Hematopoietic multipotent progenitor cell treated with erythropoietin and hydrocortisone succinate and interleukin-3 and kit ligand, for 17 days (in vitro differentiated cells): ENCODE measurements around the gene CTDP1.
"Not testable (repeated sequence)": the region's sequence is repeated elsewhere in the genome, so short reads cannot be mapped to it uniquely, and the experiment has no call there.

ENCODE experiments used
- DNase-seq: peaks from one replicate; pipeline ENCODE4 v3.0.0-alpha.2; 2015; ENCODE audit warnings: low spot score

CTDP1 gene

DNA sequence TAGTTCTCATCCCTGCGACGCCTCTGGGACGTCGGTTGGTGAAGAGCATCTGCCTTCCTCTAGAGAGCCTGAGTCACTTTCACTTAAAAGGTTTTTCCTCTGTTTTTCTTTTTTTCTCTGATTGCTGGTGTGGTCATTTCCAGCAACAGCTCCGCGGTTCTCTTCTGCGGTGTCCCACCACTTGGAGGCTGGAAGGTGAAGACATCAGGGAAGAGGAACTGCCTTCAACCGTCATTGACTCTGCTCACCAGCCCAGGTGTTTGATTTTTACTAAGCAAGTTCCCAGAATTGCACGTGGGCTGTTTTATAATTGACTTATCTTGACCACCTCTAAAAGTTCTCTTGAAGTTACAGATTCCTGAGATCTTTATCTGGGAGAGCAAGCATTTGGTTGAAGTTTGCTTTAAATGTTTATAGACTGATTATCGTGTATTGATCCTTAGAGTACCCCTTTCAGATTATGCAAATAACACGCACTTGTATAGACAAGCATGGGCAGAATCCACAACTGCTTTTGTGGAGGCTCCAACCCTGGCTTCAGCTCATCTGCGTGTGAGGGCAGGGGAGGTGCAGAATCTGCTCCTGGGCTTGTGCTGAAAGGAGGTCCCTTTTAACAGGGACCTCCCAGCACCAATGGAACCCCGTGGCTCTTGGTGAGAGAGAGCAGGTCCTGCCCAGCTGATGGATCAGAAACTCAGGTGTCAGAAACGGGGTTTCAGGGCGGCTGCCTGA, 3.5 kb downstream of the CTDP1 start:
- DNase-seq: no peak

DNA sequence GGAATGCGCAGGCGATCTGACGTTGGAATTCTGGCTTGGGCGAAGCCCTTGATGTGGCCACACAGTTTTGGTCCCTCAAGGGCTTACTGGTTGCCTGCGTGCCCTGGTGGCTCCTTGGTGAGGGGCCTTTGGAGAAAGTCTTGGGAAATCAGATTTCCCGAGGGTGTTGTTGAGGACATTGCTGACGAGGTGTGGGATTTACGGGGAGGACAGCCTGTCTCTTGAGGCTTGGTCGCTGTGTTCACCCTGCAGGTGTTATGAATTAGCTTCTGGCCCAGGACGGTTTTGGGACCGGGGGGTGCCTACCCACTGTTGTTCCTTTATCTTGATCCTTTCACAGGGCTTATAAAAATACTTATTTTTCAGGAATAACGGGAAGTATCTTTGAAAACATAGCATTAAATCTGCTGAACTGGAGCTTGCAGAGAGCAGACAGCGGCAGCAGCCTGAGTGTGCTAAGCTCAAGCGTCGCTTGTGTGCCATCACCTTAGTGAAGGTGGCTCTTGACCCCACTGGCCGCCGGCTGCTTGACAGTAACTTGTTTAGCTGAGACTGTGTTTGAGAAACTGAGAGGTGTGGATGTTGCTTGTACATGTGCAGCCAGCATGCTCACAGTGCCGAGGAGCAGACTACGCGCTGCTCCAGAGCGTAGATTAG, 4.2 kb downstream of the CTDP1 start:
- no peak for DNase-seq

DNA sequence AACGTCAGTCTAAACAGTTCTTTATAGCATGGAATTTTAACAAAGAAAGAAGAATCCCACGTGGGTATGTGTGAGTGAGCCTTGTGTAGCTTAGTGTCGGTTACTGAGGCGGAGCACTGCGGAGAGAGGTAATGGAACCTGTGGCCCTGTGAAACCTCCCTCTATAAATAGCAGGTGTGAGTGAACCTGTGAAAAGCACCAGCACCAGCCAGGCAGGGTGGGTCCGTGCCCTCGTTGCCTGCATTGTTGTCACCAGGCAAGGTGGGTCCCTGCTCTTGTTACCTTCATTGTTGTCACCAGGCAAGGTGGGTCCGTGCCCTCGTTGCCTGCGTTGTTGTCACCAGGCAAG, 4.7 kb downstream of the CTDP1 start:
- DNase-seq: no peak

DNA sequence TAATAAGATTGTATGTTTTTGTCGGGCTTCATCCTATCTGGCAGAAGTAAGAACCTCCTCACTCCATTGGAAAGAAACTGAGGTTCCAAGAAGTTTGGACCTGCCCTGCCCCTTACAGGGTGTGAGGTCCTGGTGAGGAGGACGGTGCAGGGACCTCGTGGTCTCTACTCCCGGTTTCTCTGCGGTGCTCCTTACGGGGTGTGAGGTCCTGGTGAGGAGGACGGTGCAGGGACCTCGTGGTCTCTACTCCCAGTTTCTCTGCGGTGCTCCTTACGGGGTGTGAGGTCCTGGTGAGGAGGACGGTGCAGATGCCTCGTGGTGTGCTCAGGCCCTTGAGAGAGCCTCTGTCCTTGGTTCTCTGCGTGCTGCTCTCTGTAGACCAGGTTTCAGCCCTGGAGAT, 5.2 kb downstream of the CTDP1 start:
- DNase-seq: no peak

DNA sequence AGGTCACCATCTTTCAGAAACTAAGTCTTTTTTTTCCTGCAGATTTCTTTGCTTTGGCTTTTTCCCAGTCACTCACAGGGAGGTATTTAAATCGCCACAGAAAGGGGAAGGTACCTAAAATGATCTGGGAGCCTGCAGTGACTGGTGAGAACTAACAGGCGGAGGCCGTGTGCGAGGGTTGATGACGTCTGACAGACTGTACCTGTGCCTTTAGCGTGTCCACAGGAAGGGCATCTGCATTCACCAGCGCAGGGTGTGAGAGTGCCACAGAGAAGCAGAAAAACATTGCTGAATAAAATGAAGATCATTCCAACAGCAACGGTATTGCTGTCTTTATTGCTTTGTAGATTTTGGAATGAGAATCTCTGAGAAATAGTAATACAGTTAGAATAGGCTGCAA, 5.7 kb downstream of the CTDP1 start:
- no peak for DNase-seq

DNA sequence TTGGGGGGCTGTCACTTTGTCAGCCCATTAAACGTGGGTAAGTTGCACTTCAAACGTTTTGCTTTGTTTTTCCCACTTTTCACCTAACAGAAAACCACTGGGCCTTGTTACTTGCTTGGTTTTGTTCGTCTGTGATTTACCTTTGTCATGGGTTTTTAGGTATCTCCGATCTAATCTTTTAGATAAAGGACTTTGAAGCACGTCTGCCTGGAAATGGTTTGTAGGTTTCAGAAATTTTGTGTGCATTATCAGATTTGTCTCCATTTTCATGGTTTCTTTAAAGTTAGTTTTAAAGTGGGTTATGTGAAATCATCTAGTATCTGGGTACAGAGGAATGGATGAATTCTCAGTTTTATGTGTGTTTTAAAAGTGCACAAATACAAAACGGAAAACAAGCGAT, 6.4 kb downstream of the CTDP1 start:
- no peak for DNase-seq

DNA sequence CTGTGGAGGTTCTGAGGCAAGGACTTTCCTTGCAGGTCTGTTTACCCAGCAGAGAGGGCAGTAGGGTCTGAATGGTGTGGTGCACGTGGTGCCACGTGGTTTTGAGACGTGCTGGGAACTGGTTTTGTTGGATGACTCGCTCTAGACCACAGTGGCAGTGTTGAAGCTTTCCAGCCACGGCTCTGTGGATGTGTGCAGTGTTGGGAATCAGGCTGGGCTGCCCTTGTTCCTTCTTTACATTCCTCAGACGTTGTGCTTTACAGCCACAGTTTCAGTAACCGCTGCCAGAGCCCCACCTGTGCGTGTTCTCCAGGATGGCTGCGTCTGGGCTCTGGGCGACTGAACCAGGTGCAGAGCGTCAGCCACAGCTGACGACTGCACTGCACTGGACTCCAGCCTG, 8.2 kb downstream of the CTDP1 start:
- DNase-seq: no peak

DNA sequence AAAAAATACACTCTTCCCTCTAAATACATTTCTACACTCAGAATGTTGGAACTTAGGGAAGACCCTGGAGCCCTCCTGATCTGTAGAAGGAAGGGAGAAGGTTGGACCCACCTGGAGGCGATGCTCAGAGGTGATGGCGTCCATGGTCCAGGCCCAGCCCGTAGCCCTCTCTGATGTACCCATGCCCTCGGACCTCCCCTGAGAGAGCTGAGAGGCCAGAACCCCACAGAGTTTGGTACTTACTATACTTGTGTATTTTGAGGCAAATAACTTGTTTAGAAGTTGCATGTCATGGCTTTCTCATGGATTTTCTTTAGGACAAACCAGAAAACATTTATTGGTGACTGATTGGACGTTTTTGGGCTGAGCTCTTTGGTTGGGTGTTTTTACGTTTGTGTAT, 10.5 kb downstream of the CTDP1 start:
- no peak for DNase-seq

DNA sequence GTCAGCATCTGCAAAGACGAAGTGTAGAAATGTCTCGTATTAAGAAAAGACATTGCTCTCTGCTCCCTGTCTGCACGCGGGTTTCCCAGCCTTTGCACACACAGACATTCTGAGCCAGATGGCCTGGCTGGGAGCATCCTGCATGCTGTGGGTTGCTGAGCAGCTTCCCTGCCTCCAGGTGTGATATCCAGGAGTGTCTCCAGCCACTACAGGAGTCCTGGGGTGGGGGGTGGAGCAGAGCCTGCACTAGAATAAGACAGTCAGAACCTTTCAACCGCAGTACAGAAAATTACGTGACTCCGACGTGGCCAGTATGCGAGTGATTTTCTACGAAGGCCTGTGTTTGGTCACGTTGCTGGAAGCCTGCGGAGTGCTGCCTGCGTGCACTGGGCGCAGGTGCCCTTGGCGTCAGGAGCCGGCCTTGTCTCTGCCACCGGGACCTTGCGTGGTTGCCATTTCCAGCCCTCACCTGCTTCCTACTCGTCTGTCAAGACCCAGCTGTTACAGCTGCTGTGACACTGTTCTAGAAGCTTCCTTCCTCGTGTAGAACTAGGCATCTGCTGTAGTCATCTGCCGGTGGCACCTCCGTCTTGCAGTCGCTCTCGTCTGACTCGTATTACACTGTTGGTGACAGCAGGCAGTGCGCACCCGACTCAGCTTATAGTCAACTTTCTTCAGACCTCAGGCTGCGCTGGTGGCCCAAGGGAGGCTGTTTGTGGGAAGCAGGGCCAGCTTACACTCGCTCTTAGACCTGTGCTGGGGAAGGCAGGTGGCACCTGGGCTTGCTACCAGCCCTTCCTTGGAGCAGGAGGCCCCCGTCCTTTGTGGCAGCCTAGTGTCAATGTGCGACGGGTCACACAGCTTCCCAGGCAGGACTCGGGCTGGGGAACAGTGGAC, 11.2 kb downstream of the CTDP1 start:
- DNase-seq: no peak

DNA sequence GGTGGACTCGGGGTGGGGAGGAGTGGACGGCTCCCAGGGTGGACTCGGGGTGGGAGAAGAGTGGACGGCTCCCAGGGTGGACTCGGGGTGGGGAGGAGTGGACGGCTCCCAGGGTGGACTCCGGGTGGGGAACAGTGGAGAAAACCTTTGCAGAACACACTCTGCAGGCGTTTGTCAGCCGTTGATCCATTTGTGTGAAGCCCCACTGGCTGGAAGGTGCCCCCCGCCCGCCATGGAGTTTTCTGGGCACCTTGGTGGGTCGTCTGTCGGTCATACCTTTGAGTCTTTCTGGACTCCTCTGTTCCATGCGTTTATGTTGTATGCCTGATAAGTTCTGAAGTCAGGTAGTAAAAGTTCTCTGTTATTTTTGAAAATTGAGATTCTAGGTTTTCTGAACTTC, 12.5 kb downstream of the CTDP1 start:
- no peak for DNase-seq

DNA sequence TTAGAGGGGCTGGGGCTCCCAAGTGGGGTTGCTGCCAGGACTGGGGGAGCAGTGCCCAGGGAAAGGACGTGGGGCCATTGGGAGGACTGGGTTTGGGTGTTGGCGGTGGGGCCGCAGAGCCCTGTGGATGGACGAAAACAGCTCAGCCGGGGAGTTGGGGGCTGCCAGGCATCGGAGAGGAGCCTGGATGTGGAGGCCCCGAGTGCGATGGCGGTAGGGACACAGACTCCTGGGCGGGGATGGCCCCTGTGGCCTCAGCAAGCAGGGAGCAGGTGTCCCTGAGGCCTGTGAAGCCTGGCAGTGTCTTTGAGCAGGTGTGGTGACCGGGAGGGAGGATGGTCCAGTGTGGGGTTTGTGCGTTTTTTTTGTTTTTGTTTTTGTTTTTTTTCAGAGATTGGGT, 13.3 kb downstream of the CTDP1 start:
- no peak for DNase-seq

DNA sequence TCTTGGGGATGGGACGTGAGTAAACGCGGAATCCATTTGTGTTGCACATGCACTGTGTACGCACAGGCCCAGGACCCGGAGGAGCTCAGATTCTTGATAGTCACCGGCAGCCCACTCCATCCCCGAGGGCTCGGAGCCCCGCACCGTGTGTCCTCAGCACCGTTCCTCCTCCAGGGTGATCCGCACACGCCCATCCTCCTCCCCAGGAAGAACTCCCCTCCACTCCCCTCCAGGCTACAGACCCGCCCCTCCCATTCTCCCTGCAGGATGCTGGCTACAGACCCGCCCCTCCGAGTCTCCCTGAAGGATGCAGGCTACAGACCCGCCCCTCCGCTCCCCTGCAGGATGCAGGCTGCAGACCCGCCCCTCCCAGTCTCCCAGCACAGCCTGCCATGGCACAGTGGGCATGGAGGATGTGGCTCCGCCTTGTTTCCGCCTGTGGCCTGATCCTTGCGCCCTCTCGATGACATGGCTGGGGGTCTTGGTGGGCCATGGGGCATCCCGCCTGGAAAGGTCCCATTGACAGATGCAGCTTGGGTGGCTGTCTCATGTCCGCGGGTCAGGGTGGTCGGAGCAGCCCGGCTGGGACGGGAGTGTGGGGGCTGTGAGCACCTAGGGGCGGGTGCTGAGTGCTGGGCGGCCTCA, 14.1 kb downstream of the CTDP1 start:
- DNase-seq: no peak

DNA sequence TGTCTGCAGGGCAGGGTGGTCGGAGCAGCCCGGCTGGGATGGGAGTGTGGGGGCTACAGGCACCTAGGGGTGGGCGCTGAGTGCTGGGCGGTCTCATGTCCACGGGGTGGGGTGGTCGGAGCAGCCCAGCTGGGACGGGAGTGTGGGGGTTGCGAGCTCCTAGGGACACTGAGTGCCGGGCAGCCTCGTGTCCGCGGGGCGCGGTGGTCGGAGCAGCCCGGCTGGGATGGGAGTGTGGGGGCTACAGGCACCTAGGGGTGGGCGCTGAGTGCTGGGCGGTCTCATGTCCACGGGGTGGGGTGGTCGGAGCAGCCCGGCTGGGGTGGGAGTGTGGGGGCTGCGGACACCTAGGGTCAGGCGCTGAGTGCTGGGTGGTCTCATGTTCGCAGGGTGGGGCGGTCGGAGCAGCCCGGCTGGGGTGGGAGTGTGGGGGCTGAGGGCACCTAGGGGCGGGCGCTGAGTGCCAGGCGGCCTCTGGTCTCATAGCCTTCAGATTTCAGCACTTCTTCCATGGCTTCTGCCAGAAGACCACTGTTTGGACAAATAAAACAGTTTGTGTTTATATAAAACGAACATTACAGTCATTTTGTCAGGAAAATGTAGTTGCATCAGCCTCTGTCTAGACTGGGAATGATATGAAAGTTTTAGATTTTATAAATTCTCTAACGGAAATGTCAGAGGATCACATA, 14.7 kb downstream of the CTDP1 start:
- not testable (repeated sequence) for DNase-seq

DNA sequence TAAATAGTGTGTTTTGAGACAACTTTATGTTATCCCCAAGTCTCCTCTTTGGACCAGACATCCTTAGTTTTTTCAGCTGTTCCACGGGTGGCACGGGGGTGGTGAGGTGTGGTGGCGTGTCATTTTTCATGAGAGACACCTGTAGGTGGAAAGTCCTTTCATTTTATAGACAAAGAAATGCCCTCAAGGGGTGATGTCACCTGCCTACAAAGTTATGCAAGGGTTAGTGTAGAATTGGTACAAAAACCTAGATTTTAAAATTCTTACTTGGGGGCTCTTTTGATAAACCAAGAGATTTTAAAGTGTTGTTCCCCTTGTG, 15.3 kb downstream of the CTDP1 start:
- no peak for DNase-seq

DNA sequence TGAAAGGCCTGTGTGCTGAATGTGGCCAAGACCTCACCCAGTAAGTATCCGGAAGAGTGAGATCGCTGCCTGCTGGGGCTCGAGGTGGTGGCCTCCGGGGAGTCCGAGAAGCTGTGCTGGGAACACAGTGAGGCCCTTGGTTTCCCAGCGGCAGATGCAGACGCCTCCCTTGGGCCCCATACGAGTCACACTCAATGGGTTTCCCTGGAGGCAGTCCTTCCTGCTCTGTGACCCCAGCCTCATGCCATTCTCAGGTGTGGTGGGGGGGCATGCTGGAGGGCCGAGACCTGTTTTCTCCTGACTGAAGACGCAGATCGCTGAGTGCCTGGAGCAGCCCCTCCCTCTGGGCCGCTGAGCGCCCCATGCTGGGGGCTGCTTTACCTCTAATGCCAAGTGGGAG, 15.7 kb downstream of the CTDP1 start:
- no peak for DNase-seq

DNA sequence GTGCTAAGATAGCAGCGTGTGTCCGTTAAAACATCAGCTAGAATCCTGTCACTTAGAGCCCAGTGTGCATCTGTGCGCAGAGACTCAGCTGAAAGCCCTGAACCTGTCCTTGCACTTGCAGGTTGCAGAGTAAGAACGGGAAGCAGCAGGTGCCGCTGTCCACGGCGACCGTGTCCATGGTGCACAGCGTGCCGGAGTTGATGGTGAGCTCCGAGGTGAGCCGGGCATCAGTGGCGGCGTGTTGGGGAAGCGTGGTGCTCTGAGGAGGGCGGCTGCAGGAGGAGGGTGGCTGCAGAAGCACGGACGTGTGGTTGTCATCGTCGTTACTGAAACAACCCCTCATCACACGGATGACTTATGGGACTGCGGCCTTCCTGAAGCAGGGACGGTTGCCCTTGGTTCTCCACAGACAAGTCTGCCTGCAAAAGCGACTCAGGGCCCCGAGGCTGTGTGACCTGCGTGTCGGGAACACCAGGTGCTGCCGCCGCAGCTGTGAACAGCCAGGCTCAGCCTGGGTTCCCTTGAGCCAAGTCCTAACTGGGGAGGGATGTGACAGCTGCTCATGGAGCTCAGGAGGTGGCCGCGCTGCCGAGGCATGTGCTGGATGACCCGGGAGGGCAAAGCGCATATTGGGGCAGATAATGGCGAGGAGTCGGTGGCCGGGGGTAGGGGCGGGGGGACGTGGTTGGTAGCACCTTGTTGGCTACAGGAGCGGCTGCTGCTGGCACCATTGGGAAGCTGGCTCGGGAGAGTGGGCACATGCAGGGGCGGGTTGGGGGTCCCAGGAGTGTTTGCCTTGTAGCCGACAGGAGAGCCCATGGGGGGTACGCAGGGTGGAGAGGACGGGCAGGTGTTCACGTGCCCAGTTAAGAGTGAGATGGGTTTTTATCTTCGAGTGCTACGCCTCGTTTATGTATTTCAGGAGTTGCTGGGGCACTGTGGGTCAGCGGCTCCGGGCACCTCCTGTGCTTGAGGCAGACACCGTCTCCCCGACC, 16.6 kb downstream of the CTDP1 start:
- DNase-seq: no peak

DNA sequence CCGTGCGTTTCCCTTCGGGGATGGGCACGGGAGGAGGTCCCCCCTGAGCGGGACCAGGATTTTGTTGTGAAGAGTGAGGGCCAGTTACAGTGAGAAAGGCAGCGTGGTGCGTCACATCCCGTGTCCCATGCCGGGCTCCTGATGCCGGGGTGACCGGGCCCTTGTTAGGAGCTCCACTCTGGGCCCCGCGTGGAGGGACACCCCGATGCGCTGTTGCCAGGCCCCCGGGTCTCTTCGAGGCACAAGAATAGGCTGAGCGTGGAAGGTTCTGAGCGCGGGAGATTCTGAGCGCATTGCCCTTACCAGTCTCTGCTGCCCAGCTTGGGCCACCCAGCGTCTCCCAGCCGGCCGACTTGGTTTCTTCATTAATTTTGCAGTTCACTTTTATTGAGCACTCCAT, 17.6 kb downstream of the CTDP1 start:
- DNase-seq: no peak

DNA sequence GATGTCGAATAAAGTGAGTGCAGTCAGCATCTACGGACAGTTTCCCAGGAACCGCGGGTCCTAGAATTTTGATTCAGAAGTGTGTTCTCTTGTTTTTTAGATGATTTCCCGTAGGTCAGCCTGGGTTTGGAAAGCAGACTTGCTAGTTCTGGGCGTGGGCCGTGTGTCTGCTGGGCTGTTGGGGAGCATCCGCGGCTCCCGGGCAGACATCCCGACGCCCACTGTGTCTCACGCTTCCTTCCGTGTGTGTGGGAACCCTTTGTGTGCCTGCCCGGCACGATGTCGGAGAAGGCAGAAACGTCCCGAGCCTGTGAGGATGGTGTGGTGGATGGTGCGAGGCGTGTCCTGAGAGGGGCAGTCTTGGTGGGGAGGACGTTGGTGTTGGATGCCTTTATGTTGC, 18.4 kb downstream of the CTDP1 start:
- DNase-seq: no peak

DNA sequence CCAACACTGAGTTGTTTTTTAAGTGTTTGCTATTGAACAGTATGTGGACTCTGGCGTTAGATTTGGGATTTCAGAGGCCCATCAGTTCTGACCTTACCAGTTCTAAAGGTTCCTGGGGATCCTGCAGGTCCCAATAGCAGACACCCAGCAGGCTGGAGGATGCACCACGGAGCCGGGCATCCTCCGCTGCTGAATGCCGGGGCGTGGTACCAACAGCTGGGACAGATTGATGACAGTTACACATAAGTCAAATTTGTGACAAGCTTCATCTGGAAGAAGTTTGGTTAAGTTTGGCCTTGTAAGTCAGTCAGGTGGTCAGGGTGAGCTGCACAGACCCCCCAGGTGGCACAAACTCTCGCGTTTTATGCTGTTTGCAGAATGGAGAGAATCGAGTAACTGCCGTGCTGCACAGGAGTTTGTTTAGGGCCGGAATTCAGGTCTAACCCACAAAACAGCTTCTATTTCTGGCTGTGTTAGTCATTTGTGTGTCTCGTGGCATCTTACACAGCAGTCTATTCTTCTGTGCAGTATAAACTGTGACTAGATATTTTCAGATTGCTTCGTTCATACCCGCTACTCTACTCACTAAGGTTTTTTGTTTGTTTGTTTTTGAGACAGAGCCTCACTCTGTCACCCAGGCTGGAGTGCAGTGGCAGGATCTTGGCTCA, 19.2 kb downstream of the CTDP1 start:
- no peak for DNase-seq

DNA sequence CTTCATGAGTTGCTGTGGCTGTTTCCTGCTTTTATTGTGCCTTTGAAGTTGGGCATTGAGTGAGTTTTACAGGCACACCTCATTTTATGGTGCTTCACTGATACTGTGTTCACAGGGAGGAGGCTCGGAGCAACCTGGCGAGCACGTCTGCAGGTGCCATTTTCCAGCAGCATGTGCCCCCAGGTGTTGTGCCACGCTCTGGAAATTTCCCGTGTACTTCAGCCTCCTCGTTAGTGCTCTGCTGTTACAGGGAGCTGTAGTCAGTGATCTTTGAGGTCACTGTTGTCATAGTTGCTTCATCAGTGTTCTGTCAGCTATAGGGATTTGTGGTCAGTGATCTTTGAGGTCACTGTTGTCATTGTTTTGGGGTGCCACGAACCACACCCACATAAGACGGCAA, 20.1 kb downstream of the CTDP1 start:
- DNase-seq: no peak
